Measurements from ENCODE around the gene SEC16B. TPM values are rescaled to one million over a fixed set of nuclear protein-coding genes. Genes with fewer than 3 reads are reported as not detected.
A peak's percentile ranks its signal among the peaks of the same experiment; 100 is the strongest.

SEC16B gene
- total and polyA plus RNA-seq, 2 of the 8 experiments (the other 6 are each of a cell fraction or from before 2014, with no cell fraction given): 0.56 to 0.94 TPM

DNA sequence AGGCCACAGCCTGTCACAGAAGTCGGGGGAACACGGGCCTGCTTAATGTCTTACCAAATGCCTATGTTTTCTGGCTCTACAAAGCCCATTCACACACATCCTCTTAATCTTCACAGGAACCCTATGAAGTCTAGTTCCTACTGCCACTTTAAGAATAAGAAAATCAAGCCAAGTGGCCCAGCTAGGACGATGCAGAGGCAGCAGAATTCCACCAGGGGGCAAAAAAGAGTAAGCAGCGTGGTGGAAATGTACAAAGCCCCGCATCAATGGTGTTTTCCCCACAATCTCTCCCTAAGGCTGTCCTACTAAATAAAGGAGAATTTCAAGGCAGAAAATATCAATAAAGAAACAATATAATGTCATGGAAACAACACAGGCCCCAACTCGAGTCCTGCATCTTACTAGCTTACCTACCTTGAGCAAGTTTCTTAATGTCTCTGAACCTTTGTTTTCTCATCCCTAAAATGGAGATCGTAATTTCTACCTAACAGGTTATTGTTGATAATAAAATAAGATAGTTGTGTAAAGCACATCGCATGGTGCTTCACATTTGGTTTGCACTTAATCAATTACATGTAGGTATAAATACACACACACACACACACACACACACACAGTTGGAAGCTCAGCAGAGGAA, 21.4 kb downstream of the SEC16B start:
- Histone ChIP-seq H4K5ac (ENCODE audit: insufficient read length, low read depth, low read length) (no peak overlapping the region), H3K23me2 (ENCODE audit: low read depth, low read length) (no peaks in the 10 kb centered on the region), H2AK5ac (ENCODE audit: low read depth, low read length) (no peak overlapping the region), H3K36me3 (ENCODE audit: control insufficient read depth in 2 of 4, insufficient read depth in 4 of 4, low read length in 3 of 4) (no peaks in the 10 kb centered on the region), H3K18ac (ENCODE audit: extremely low read depth, low read length) (no peak overlapping the region), H2BK12ac (ENCODE audit: low read depth, low read length) (no peak overlapping the region), H3K4me2 (ENCODE audit: insufficient read depth in 1 of 2, low read depth in 2 of 2, low read length in 2 of 2) (no peak overlapping the region), H3K9ac (replicated peaks in 1 of 4; ENCODE audit: extremely low read depth in 1 of 4, low read depth in 3 of 4, low read length in 3 of 4) (no peak overlapping the region), H3K4me3 (ENCODE audit: extremely low read depth in 1 of 4, insufficient read depth in 2 of 4, low read depth in 3 of 4, low read length in 4 of 4) (no peak overlapping the region), H4K8ac (ENCODE audit: extremely low read depth, insufficient read depth, low read length) (no peak overlapping the region), H3K79me1 (ENCODE audit: low read depth, low read length) (no peaks in the 10 kb centered on the region), H4K20me1 (replicated peaks in 1 of 2; ENCODE audit: control insufficient read depth in 1 of 2, insufficient read depth in 2 of 2, low read length in 2 of 2) (no peaks in the 10 kb centered on the region), H3K14ac (ENCODE audit: insufficient read length) (no peak overlapping the region), H3K56ac (replicated peaks; ENCODE audit: insufficient read length, low read depth, low read length) (no peak overlapping the region), H3K4me1 (replicated peaks in 1 of 4; ENCODE audit: control insufficient read depth in 3 of 4, insufficient read depth in 4 of 4, low read length in 3 of 4) (peaks cover 0 to 5% (median 0%) of the 10 kb centered on the region in 4 experiments; a peak in 2 of 7 replicates), H2BK20ac (ENCODE audit: low read length) (no peak overlapping the region), H2BK5ac (ENCODE audit: low read depth, low read length) (no peak overlapping the region), H2AFZ (ENCODE audit: low read length) (peak overlapping the region; percentile 71; the same call in 1 of the 2 replicates), H3K4ac (replicated peaks; ENCODE audit: insufficient read length, low read depth, low read length) (no peak overlapping the region), H4K91ac (replicated peaks; ENCODE audit: insufficient read length, low read length) (no peak overlapping the region), H3K23ac (ENCODE audit: insufficient read length) (no peak overlapping the region), H3K9me3 (ENCODE audit: insufficient read depth in 2 of 2, low read depth in 1 of 2, low read length in 1 of 2) (no peaks in the 10 kb centered on the region), H3K27me3 (replicated peaks in 1 of 4; ENCODE audit: control insufficient read depth in 3 of 4, extremely low read depth in 1 of 4, insufficient read depth in 3 of 4, low read length in 3 of 4) (no peaks in the 10 kb centered on the region), H3K27ac (ENCODE audit: low read depth, low read length) (no peak overlapping the region), H2BK120ac (replicated peaks; ENCODE audit: low read depth, low read length) (no peak overlapping the region), H3K79me2 (ENCODE audit: control insufficient read depth in 1 of 2, insufficient read depth in 2 of 2, low read length in 2 of 2) (no peaks in the 10 kb centered on the region), H2BK15ac (ENCODE audit: low read length) (no peak overlapping the region)
- DNase-seq (ENCODE audit: low read depth in 1 of 2, low spot score in 2 of 2) (peak; percentile 29 to 69), FAIRE-seq (peak; percentile 97)
- CTCF ChIA-PET (ENCODE audit: partially characterized antibody): interaction anchor here (0.6 to 14.8 kb wide), 34 partner anchors 10 to 1052 kb away, joined by 3 to 274 read pairs (median 3); partner anchors contain the start of gene SEC16B
- WGBS, 2 experiments (ENCODE audit: extremely low coverage in 1 of 2, insufficient coverage in 1 of 2, insufficient read length in 1 of 2, insufficient replicate concordance in 2 of 2, low coverage in 1 of 2, low lambda C conversion rate in 2 of 2, missing lambda C conversion rate in 1 of 2): 23% methylated on average over 8 of the region's 8 CpGs; no CpG with 5 or more reads in 1 of the 2 experiments
- POLR2A ChIA-PET (ENCODE audit: partially characterized antibody): interaction anchor here (0.7 kb wide), 1 partner anchor 33 kb away, joined by 3 read pairs; no protein-coding TSS in a partner anchor
- TF ChIP-seq, protein P1, sequence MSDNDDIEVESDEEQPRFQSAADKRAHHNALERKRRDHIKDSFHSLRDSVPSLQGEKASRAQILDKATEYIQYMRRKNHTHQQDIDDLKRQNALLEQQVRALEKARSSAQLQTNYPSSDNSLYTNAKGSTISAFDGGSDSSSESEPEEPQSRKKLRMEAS (IDR thresholded peaks at IDR 0.05): peak; percentile 64; the same call in 1 of the 2 replicates
- TF ChIP-seq KDM1A (IDR thresholded peaks at IDR 0.05; ENCODE audit: borderline replicate concordance, low read length) (no peak), FOSL1 (IDR thresholded peaks at IDR 0.05; ENCODE audit: insufficient read depth, low read depth, low read length) (no peak), SP1 (IDR thresholded peaks at IDR 0.05; ENCODE audit: low read depth, low read length) (peak; percentile 63; the same call in 1 of the 2 replicates), TEAD4 (IDR thresholded peaks at IDR 0.05; ENCODE audit: low read depth, low read length) (peak; percentile 54; the same call in 1 of the 2 replicates), CBX8 (IDR thresholded peaks at IDR 0.05; ENCODE audit: borderline replicate concordance, low read depth, low read length) (no peak), SP4 (IDR thresholded peaks at IDR 0.05; ENCODE audit: low read length) (no peak), CREB1 (IDR thresholded peaks at IDR 0.05) (peak; percentile 43; the same call in 1 of the 2 replicates), BCL11A (IDR thresholded peaks at IDR 0.05; ENCODE audit: low read depth in 2 of 2, low read length in 2 of 2) (no peak)
- TF ChIP-seq, protein P2, sequence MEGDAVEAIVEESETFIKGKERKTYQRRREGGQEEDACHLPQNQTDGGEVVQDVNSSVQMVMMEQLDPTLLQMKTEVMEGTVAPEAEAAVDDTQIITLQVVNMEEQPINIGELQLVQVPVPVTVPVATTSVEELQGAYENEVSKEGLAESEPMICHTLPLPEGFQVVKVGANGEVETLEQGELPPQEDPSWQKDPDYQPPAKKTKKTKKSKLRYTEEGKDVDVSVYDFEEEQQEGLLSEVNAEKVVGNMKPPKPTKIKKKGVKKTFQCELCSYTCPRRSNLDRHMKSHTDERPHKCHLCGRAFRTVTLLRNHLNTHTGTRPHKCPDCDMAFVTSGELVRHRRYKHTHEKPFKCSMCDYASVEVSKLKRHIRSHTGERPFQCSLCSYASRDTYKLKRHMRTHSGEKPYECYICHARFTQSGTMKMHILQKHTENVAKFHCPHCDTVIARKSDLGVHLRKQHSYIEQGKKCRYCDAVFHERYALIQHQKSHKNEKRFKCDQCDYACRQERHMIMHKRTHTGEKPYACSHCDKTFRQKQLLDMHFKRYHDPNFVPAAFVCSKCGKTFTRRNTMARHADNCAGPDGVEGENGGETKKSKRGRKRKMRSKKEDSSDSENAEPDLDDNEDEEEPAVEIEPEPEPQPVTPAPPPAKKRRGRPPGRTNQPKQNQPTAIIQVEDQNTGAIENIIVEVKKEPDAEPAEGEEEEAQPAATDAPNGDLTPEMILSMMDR (IDR thresholded peaks at IDR 0.05; ENCODE audit: control extremely low read depth in 1 of 3, insufficient read depth in 1 of 3, low read depth in 1 of 3, low read length in 3 of 3): peak; percentile 72 to 90 (median 77)

All from H1 (cell line).